ENCODE data around the gene C20orf96.

Gene C20orf96

GRCh38 chr20:273884-274283 is 16.7 kb downstream of the C20orf96 start:
- H3K9me3 ChIP-seq (ENCODE audit: insufficient read depth, low read depth, low read length), result no peaks in the 10 kb centered on the region
- H3K27me3 ChIP-seq (ENCODE audit: insufficient read depth, low read length), result no peaks in the 10 kb centered on the region
- H3K4me1 ChIP-seq (ENCODE audit: insufficient read depth, low read length), result no peaks in the 10 kb centered on the region
- no peak overlapping the region for H3K9ac ChIP-seq (ENCODE audit: low read depth, low read length)
- peaks cover 30% of the 10 kb centered on the region for H3K36me3 ChIP-seq (ENCODE audit: insufficient read depth, low read depth, low read length)
- H3K4me3 ChIP-seq (ENCODE audit: low read length), result no peak overlapping the region
- H3K27ac ChIP-seq (ENCODE audit: low read length), result no peak overlapping the region

GRCh38 chr20:272718-273117 is 17.8 kb downstream of the C20orf96 start:
- Histone ChIP-seq H3K4me3 (ENCODE audit: low read length) (no peak overlapping the region), H3K27ac (ENCODE audit: low read length) (no peak overlapping the region), H3K4me1 (ENCODE audit: insufficient read depth, low read length) (no peaks in the 10 kb centered on the region), H3K9ac (ENCODE audit: low read depth, low read length) (no peak overlapping the region), H3K27me3 (ENCODE audit: insufficient read depth, low read length) (peaks cover 4% of the 10 kb centered on the region; the same call in 1 of the 2 replicates), H3K9me3 (ENCODE audit: insufficient read depth, low read depth, low read length) (no peaks in the 10 kb centered on the region), H3K36me3 (ENCODE audit: insufficient read depth, low read depth, low read length) (peaks cover 24% of the 10 kb centered on the region)

DNA sequence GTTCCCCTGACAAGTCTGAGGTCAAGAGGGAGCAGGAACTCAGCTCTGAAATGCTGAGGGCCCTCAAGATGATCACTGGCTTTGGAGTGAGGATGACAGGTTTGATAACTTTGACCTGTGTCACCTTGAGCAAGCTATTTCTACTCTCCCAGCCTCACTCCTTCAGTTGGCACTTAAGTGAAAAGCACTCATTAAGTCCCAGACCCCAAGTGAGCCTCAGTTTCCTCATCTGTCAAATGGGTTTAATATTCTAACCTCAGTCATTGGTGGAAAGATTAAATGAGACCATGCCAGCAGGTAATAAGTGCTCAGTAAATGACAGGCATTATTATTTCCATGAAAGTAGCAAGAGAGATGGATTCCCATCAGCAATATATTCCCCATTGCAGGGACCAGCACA is 19.0 kb downstream of the C20orf96 start:
- Histone ChIP-seq H3K4me1 (ENCODE audit: insufficient read depth, low read length) (no peaks in the 10 kb centered on the region; the same call in 1 of the 2 replicates), H3K9ac (ENCODE audit: low read depth, low read length) (no peak overlapping the region), H3K36me3 (ENCODE audit: insufficient read depth, low read depth, low read length) (peaks cover 13% of the 10 kb centered on the region), H3K9me3 (ENCODE audit: insufficient read depth, low read depth, low read length) (no peaks in the 10 kb centered on the region), H3K27me3 (ENCODE audit: insufficient read depth, low read length) (peaks cover 12% of the 10 kb centered on the region), H3K27ac (ENCODE audit: low read length) (no peak overlapping the region), H3K4me3 (ENCODE audit: low read length) (no peak overlapping the region)

DNA sequence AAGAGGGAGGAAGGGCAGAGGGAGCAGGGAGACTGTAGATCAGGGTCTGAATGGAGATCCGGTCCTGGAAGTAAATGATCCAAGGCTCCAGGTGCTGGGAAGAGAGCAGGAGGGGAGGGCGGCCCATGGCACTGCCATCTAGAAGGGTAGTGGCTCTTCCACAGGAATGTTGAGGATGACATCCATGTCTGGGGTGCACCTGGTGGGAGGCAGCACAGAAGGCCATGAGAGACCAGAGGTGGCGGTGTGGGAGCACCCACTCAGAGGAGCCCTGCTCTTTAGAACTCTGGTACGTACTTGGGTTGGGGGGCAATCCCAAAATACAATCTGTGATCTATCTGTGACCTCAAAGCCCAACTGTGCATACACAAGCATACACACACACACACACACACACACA is 19.5 kb downstream of the C20orf96 start:
- H3K36me3 ChIP-seq (ENCODE audit: insufficient read depth, low read depth, low read length), result peaks cover 8% of the 10 kb centered on the region
- no peak overlapping the region for H3K27ac ChIP-seq (ENCODE audit: low read length)
- H3K4me1 ChIP-seq (ENCODE audit: insufficient read depth, low read length), result no peaks in the 10 kb centered on the region; the same call in 1 of the 2 replicates
- H3K4me3 ChIP-seq (ENCODE audit: low read length), result no peak overlapping the region
- H3K9me3 ChIP-seq (ENCODE audit: insufficient read depth, low read depth, low read length), result no peaks in the 10 kb centered on the region
- H3K9ac ChIP-seq (ENCODE audit: low read depth, low read length), result no peak overlapping the region
- H3K27me3 ChIP-seq (ENCODE audit: insufficient read depth, low read length), result peaks cover 16% of the 10 kb centered on the region

GRCh38 chr20:270517-270916 is 20.0 kb downstream of the C20orf96 start:
- no peaks in the 10 kb centered on the region for H3K9me3 ChIP-seq (ENCODE audit: insufficient read depth, low read depth, low read length)

GRCh38 chr20:266596-267562 is 23.7 kb downstream of the C20orf96 start:
- no peak overlapping the region for H3K27ac ChIP-seq (ENCODE audit: low read length)
- peak overlapping the region; percentile 61; the same call in 1 of the 2 replicates for H3K4me3 ChIP-seq (ENCODE audit: low read length)
- H3K27me3 ChIP-seq (ENCODE audit: insufficient read depth, low read length), result peaks cover 48% of the 10 kb centered on the region

More at GRCh38 chr20:270517-270916, 20.0 kb downstream of the C20orf96 start:
- no peak overlapping the region for H3K4me3 ChIP-seq (ENCODE audit: low read length)
- peaks cover 3% of the 10 kb centered on the region; the same call in 1 of the 2 replicates for H3K36me3 ChIP-seq (ENCODE audit: insufficient read depth, low read depth, low read length)
- no peak overlapping the region for H3K9ac ChIP-seq (ENCODE audit: low read depth, low read length)
- no peak overlapping the region for H3K27ac ChIP-seq (ENCODE audit: low read length)
- H3K4me1 ChIP-seq (ENCODE audit: insufficient read depth, low read length), result no peaks in the 10 kb centered on the region; the same call in 1 of the 2 replicates
- peaks cover 22% of the 10 kb centered on the region for H3K27me3 ChIP-seq (ENCODE audit: insufficient read depth, low read length)

GRCh38 chr20:263701-264100 is 26.8 kb downstream of the C20orf96 start:
- Histone ChIP-seq H3K27ac (ENCODE audit: low read length) (no peak overlapping the region), H3K4me3 (ENCODE audit: low read length) (no peak overlapping the region), H3K4me1 (ENCODE audit: insufficient read depth, low read length) (no peaks in the 10 kb centered on the region; the same call in 1 of the 2 replicates), H3K9me3 (ENCODE audit: insufficient read depth, low read depth, low read length) (no peaks in the 10 kb centered on the region), H3K36me3 (ENCODE audit: insufficient read depth, low read depth, low read length) (no peaks in the 10 kb centered on the region), H3K27me3 (ENCODE audit: insufficient read depth, low read length) (peaks cover 62% of the 10 kb centered on the region), H3K9ac (ENCODE audit: low read depth, low read length) (no peak overlapping the region)

More at GRCh38 chr20:266596-267562, 23.7 kb downstream of the C20orf96 start:
- Histone ChIP-seq H3K36me3 (ENCODE audit: insufficient read depth, low read depth, low read length) (no peaks in the 10 kb centered on the region), H3K9ac (ENCODE audit: low read depth, low read length) (peak overlapping the region; percentile 74), H3K9me3 (ENCODE audit: insufficient read depth, low read depth, low read length) (no peaks in the 10 kb centered on the region), H3K4me1 (ENCODE audit: insufficient read depth, low read length) (no peaks in the 10 kb centered on the region; the same call in 1 of the 2 replicates)

DNA sequence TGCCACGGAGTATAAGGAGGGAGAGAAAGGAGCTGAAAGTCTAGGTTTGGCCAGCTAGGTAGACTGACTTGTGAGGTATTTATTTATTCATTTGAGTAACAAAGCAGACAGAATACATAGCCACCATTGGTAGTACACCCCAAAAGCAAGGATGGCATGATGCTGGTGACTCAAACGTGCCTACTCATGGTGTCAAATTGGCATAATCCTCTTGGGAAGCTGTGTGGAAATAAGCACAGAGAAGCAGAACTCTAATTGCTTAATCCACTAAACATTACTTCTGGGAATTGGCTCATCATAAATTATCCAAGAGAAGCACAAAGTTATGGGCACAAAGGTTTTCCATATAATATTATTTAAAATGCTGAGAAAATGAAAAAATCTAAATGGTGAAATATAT is 30.6 kb downstream of the C20orf96 start:
- H3K27ac ChIP-seq (ENCODE audit: low read length), result no peak overlapping the region
- no peak overlapping the region for H3K4me3 ChIP-seq (ENCODE audit: low read length)
- H3K36me3 ChIP-seq (ENCODE audit: insufficient read depth, low read depth, low read length), result no peaks in the 10 kb centered on the region
- H3K27me3 ChIP-seq (ENCODE audit: insufficient read depth, low read length), result peaks cover 74% of the 10 kb centered on the region
- H3K9me3 ChIP-seq (ENCODE audit: insufficient read depth, low read depth, low read length), result no peaks in the 10 kb centered on the region
- no peak overlapping the region for H3K9ac ChIP-seq (ENCODE audit: low read depth, low read length)
- H3K4me1 ChIP-seq (ENCODE audit: insufficient read depth, low read length), result no peaks in the 10 kb centered on the region

DNA sequence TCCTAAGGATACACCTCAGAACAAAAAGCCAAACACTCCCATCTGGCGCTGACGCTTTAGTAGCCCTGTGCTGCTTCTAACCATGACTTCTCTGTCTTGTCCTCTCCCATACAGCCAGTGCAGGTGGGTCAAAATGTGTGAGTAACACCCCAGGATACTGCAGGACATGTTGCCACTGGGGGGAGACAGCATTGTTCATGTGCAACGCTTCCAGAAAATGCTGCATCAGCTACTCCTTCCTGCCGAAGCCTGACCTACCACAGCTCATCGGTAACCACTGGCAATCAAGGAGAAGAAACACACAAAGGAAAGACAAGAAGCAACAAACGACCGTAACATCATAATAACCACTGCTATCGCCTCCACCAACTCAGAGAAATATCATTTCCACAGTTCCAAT is 31.6 kb downstream of the C20orf96 start:
- no peaks in the 10 kb centered on the region for H3K36me3 ChIP-seq (ENCODE audit: insufficient read depth, low read depth, low read length)
- H3K27me3 ChIP-seq (ENCODE audit: insufficient read depth, low read length), result peaks cover 79% of the 10 kb centered on the region
- H3K4me1 ChIP-seq (ENCODE audit: insufficient read depth, low read length), result no peaks in the 10 kb centered on the region
- H3K27ac ChIP-seq (ENCODE audit: low read length), result no peak overlapping the region
- no peak overlapping the region for H3K9ac ChIP-seq (ENCODE audit: low read depth, low read length)
- H3K9me3 ChIP-seq (ENCODE audit: insufficient read depth, low read depth, low read length), result no peaks in the 10 kb centered on the region
- no peak overlapping the region for H3K4me3 ChIP-seq (ENCODE audit: low read length)

- H3K9me3 ChIP-seq (ENCODE audit: insufficient read depth, low read depth, low read length), result no peaks in the 10 kb centered on the region
- no peak overlapping the region for H3K9ac ChIP-seq (ENCODE audit: low read depth, low read length)
- H3K27ac ChIP-seq (ENCODE audit: low read length), result no peak overlapping the region
- H3K4me1 ChIP-seq (ENCODE audit: insufficient read depth, low read length), result no peaks in the 10 kb centered on the region
- no peaks in the 10 kb centered on the region for H3K36me3 ChIP-seq (ENCODE audit: insufficient read depth, low read depth, low read length)
- peaks cover 79% of the 10 kb centered on the region for H3K27me3 ChIP-seq (ENCODE audit: insufficient read depth, low read length)
- H3K4me3 ChIP-seq (ENCODE audit: low read length), result no peak overlapping the region
Observed at GRCh38 chr20:258269-258858, 32.2 kb downstream of the C20orf96 start.

DNA sequence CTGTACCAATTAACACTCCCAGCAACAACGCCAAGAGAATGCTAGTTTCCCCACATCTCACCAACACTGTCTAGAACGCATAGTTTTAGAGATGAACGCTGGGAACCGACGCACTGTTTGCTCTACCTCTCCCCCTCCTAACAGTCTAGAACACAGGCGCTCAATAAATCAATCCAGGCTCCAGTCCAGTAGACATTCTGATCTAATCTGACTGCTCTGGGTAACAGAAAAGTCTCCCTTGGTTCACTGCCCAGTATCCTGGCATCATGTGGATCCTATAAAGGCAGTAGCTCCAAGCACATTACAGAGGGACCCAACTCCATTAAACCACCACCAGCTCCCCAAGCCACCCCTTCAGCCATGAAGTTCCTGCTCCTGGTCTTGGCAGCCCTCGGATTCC is 33.1 kb downstream of the C20orf96 start, which contains the start of gene DEFB132:
TSS of gene DEFB132 (plus strand) at position 306 of the 400 bp plus-strand sequence. CDS start at position 361, 55 bp downstream.
- H3K4me1 ChIP-seq (ENCODE audit: insufficient read depth, low read length), result no peaks in the 10 kb centered on the region
- H3K4me3 ChIP-seq (ENCODE audit: low read length), result no peak within 1 kb of the TSS
- no peak within 1 kb of the TSS for H3K27ac ChIP-seq (ENCODE audit: low read length)
- H3K27me3 ChIP-seq (ENCODE audit: insufficient read depth, low read length), result peaks cover 79% of the 10 kb centered on the region
- H3K9ac ChIP-seq (ENCODE audit: low read depth, low read length), result no peak within 1 kb of the TSS
- H3K36me3 ChIP-seq (ENCODE audit: insufficient read depth, low read depth, low read length), result no peaks in the 10 kb centered on the region
- H3K9me3 ChIP-seq (ENCODE audit: insufficient read depth, low read depth, low read length), result no peaks in the 10 kb centered on the region

Data from iPS-20b (cell line).